Measurements from ENCODE around the gene GATA1.

The GATA1 gene

DNA sequence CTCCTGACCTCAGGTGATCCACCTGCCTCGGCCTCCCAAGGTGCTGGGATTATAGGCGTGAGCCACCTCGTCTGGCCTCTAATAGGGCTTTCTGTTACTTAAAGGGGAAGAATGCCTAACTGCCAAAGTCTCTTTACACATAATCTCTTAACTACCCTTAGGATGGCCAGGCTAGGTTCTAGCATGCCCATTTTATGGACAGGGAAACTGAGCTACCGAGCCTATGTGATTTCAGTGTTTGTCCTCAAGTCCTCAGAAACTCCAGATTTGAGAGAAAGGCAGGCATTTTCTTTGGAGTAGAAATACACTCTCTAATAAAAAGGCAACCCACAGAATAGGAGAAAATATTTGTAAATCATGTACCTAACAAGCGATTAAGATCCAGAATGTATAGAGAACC, 37.2 kb upstream of the GATA1 start:
- TF ChIP-seq, protein P1, sequence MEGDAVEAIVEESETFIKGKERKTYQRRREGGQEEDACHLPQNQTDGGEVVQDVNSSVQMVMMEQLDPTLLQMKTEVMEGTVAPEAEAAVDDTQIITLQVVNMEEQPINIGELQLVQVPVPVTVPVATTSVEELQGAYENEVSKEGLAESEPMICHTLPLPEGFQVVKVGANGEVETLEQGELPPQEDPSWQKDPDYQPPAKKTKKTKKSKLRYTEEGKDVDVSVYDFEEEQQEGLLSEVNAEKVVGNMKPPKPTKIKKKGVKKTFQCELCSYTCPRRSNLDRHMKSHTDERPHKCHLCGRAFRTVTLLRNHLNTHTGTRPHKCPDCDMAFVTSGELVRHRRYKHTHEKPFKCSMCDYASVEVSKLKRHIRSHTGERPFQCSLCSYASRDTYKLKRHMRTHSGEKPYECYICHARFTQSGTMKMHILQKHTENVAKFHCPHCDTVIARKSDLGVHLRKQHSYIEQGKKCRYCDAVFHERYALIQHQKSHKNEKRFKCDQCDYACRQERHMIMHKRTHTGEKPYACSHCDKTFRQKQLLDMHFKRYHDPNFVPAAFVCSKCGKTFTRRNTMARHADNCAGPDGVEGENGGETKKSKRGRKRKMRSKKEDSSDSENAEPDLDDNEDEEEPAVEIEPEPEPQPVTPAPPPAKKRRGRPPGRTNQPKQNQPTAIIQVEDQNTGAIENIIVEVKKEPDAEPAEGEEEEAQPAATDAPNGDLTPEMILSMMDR (conservative IDR thresholded peaks at IDR 0.05; ENCODE audit: low read depth, low read length) = no peak

DNA sequence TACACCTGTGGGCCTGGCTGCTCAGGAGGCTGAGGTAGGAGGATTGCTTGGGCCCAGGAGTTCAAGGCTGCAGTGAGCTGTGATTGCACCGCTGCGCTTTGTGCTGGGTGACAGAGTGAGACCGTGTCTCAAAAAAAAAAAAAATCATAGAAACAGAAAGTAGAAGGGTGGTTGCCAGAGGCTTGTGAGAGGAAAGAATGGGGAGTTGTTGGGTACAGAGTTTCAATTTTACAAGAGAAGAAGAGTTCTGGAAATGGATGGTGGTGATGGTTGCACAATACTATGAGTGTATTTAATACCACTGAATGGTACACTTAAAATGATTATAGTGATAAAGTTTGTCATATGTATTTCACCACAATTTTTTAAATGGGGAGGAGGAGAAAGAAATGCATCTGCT, 35.0 kb upstream of the GATA1 start:
- DNase-seq (ENCODE audit: low read depth) = no peak
- no peak overlapping the region for H3K4me3 ChIP-seq (ENCODE audit: low read length)
- TF ChIP-seq, protein P1 (conservative IDR thresholded peaks at IDR 0.05; ENCODE audit: low read depth, low read length) = no peak

More for the DNA sequence above, 37.2 kb upstream of the GATA1 start:
- DNase-seq (ENCODE audit: low read depth) = no peak
- H3K4me3 ChIP-seq (ENCODE audit: low read length) = no peak overlapping the region

DNA sequence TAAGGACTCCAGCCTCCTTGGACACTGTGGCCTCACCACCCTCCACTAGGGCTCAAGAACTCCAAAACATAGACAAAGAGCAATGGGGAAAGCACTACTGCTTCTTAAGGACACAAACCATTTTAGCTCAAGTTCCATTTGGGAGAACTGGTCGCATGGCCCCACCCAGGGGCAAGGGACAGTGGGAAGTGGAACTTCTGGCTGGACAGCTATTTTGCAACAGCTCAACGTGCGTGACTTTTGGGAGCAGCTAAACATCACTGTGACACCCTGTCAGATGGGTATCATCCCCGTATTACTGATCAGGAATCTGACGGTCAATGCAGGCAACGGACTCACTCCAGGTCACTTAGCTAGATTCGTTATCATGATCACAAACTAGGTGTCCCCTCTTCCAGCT, 33.9 kb upstream of the GATA1 start:
- no peak overlapping the region for H3K4me3 ChIP-seq (ENCODE audit: low read length)
- DNase-seq (ENCODE audit: low read depth) = no peak
- TF ChIP-seq, protein P1 (conservative IDR thresholded peaks at IDR 0.05; ENCODE audit: low read depth, low read length) = no peak

DNA sequence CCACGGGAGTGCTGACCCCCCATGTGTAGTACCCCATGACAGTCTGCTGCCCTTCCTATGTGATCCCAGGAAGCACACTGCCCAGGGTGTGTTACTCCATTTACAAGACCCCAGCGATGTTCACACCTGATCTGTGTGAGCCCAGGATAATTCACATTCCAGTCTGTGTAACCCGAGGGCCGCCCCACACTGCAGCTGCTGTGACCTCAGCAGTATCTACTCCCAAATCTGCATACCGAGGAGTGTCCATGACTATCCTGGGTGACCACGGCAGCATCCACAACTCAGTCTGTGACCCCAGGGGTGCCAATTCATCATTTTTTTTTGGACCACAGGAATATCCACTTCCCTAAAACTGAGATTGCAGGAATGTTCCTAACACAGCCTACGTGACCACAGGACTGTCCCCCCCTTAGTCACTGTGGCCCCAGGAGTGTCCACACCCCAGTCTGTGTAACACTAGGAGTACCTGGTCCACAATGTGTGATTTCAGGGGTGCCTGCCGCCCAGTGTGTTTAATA, 32.6 kb upstream of the GATA1 start:
- no peak for DNase-seq (ENCODE audit: low read depth)
- H3K4me3 ChIP-seq (ENCODE audit: low read length) = no peak overlapping the region
- TF ChIP-seq, protein P1 (conservative IDR thresholded peaks at IDR 0.05; ENCODE audit: low read depth, low read length) = no peak

DNA sequence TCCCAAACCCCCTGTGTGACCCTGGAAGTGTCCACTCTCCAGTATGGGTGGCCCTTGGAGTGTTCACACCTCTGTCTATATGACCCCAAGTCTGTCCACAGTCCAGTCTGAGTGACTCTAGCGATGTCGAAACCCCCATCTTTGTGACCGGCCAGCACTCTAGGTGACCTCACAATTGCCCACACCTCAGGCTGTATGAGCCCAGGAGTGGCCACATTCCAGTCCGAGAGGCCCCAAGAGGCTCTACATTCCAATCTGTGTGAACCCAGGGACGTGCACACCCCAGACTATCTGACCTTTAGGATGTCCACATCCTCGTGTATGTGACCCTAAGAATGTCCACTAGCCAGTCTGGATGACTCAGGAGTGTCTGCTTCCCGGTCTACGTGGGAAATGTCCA, 32.2 kb upstream of the GATA1 start:
- H3K4me3 ChIP-seq (ENCODE audit: low read length) = no peak overlapping the region
- TF ChIP-seq, protein P1 (conservative IDR thresholded peaks at IDR 0.05; ENCODE audit: low read depth, low read length) = no peak

DNA sequence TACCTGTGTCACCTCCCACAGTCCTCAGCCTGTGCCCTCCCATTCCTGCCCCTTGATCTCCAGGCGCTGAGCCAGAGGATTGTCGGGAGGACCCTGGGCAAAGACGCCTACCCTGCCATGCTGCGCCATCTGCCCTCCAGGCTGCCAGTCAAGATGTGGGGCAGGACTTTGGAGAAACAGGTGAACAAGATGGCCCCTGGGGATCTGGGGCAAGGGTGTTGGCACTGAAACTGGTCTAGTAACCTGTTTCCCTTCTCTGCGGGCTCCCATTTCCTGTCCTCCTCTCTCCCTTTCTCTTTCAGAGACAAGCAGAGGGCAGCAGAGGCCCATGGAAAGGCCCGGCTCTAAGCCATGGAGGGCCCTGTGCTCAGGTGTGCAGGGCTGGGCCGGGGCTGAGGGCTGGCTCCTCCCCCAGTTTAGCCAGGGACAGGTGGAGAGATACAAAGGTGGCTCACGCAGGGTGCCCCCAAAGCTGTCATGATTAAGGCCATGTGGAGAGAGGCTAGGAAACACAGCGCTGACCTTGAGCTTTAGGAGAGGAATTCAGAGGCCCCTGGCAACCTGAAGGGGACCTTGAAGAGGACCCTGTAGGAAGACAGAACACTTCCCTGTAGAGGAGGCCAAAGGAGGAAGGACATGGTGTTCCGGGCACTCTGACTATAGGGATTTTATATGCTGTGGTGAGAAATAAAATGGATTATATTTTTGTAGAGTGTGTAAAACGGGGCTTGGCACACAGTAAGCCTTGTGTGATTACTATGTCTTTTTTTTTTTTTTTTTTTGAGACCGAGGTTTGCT, 24.5 kb upstream of the GATA1 start, which contains the start of gene GLOD5:
Gene GLOD5 (plus strand): TSS at position 74 of the 798 bp plus-strand sequence. CDS start 44 bp downstream, at position 118.
- no peak for DNase-seq (ENCODE audit: low read depth)
- H3K4me3 ChIP-seq (ENCODE audit: low read length) = no peak within 1 kb of the TSS
- TF ChIP-seq, protein P1 (conservative IDR thresholded peaks at IDR 0.05; ENCODE audit: low read depth, low read length) = peak; percentile 42

More for the DNA sequence above, 32.2 kb upstream of the GATA1 start:
- DNase-seq (ENCODE audit: low read depth) = no peak

DNA sequence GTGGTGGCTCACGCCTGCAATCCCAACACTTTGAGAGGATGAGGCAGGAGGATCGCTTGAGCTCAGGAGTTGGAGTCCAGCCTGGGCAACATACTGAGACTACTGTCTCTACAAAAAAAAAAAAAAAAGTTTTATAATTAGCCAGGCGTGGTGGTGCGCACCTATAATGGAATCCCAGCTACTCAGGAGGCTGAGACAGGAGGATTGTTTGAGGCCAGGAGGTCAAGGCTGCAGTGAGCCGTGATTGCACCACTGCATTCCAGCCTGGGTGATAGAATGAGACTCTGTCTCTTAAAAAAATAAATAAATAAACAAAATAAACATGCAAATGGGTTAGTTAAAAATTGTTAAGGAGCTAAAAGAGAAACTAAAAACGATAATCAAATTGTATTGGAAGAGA, 17.2 kb upstream of the GATA1 start:
- DNase-seq (ENCODE audit: low read depth) = no peak
- H3K4me3 ChIP-seq (ENCODE audit: low read length) = no peak overlapping the region
- TF ChIP-seq, protein P1 (conservative IDR thresholded peaks at IDR 0.05; ENCODE audit: low read depth, low read length) = no peak
